Inflammatory macrophage (primary cell): ENCODE results near the gene TLR8.

ENCODE experiments used
- DNase-seq, 2 donors: peaks; one replicate each; pipeline ENCODE4 v3.0.0-alpha.2; 2020 to 2022
- total RNA-seq, 18 experiments: gene quantifications; one replicate each; lab custom pipeline; 2026; ENCODE audit warnings: mixed read lengths in 6 of 18, inconsistent platforms in 2 of 18; lab: John Stamatoyannopoulos, UW

TLR8 gene
- total RNA-seq, result 53.9 to 287 (median 126) reads per million in 18 experiments

GRCh38 chrX:12906046-12906761 lies at the start of gene TLR8:
TLR8 (plus strand) TSS chrX:12906620; CDS start chrX:12906707, 87 bp downstream.
- DNase-seq, result peak; percentile 57 to 77

GRCh38 chrX:12865359-12865758 lies 41.1 kb upstream of the TLR8 start:
- DNase-seq, result peak; percentile 34 to 42

- peak; percentile 5 to 43 for DNase-seq
These were observed 39.7 kb upstream of the TLR8 start, which contains the start of gene TLR7 for GRCh38 chrX:12866451-12867377. TLR7 (plus strand) TSS chrX:12867072; CDS start chrX:12867579, 507 bp downstream.

GRCh38 chrX:12867685-12868084 lies 38.7 kb upstream of the TLR8 start:
- DNase-seq, result peak; percentile 19 to 31

GRCh38 chrX:12868747-12869146 lies 37.7 kb upstream of the TLR8 start:
- DNase-seq, result no peak

DNA sequence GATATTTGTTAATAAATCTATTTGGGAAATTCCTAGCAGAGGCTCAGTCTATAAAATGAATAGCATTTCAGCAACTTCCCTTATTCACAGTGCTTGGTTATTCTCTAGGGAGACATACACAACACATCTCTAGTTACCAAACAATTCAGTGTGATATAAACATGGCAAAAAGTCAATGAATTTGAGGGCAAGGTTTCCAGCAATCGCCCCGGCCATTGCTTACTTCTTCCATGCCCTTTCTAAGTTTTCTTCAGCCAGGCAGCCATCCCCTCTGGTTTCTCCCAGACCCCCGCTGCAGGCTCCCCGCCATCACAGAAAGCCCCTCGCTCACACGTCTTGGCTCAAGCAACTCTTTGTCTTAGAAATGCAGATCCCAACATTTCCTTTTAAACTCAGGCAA lies 35.2 kb upstream of the TLR8 start:
- DNase-seq, result peak in 1 of 2 donors; percentile 2

- no peak for DNase-seq
These were observed 33.7 kb upstream of the TLR8 start for GRCh38 chrX:12872741-12873140.

DNA sequence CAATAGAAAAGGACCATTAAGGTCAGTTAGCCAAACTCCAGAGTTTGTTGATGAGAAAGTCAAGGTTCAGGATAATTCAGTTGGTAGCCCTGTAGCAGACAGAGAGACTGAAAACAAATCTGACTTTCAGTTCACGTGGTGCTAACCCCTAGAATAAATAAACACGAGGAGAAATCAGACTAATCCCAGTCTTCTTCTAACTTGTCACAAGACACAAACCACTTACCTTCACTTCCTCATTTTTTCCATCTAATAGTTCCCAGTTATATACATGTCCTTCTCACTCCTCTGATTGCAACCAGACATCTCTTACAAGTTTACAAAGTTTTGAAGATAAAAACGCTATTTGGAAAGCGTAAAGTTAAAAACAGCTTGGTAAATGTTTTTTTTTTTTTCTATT lies 31.8 kb upstream of the TLR8 start:
- DNase-seq, result peak; percentile 20 to 48

DNA sequence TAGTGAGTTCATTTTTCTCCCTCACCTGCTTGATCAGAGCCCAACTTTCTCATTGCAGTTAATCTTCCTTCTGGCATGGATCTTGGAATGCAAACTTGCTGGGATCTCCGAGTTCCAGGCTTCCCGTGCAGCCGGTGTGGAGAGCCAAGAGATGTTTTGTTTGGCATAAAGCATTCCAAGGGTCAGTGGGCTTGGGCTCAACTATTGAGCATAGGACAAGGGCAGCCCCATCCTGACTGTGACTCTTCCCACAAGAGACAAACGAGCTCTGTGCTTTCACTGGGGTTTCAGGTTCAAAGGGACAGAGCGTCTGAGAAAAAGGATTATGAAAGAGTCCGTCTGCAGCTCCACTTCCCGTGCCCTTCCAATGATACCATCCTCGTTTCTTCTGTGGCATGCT lies 29.0 kb upstream of the TLR8 start:
- peak in 1 of 2 donors; percentile 3 for DNase-seq

DNA sequence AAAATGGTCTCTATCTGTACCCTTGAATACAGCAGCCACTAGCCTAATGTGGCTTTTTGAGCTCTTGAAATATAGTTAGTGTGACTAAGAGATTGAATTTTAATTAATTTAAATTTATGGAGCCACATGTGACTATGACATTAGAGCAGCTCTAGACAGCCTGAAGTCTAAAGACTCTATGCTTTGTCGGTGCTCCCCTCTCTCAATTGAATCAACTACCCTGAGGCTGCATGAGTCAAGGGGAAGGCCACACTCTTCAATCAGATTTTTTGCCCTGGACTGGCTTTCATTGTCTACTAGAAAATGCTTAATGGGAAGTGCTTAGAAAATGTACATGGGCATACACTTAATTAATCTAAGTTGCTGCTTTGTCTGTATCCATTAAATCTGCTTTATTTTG lies 27.9 kb upstream of the TLR8 start:
- no peak for DNase-seq

DNA sequence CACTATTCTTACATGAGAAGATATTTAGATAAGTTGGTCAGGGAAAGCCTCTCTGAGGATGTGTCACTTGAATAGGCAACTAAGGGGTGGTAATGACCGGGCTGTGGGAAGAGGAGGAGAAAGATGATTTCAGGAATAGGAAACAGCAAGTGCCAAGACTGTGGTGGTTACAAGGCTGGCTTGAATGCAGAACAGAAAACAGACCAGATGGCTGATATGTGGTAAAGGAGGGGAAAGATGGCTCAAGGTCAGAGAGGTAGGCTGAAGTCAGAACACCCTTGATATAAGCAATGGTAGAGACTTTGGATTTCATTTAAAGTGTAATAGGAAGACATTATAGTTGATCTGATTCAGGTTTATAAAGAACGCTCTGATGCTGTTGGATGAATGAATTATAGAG lies 24.5 kb upstream of the TLR8 start:
- DNase-seq, result peak in 1 of 2 donors; percentile 2

DNA sequence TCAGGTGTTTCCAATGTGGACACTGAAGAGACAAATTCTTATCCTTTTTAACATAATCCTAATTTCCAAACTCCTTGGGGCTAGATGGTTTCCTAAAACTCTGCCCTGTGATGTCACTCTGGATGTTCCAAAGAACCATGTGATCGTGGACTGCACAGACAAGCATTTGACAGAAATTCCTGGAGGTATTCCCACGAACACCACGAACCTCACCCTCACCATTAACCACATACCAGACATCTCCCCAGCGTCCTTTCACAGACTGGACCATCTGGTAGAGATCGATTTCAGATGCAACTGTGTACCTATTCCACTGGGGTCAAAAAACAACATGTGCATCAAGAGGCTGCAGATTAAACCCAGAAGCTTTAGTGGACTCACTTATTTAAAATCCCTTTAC lies 20.9 kb upstream of the TLR8 start:
- DNase-seq, result no peak

DNA sequence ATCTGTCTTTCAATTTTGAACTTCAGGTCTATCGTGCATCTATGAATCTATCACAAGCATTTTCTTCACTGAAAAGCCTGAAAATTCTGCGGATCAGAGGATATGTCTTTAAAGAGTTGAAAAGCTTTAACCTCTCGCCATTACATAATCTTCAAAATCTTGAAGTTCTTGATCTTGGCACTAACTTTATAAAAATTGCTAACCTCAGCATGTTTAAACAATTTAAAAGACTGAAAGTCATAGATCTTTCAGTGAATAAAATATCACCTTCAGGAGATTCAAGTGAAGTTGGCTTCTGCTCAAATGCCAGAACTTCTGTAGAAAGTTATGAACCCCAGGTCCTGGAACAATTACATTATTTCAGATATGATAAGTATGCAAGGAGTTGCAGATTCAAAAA lies 19.9 kb upstream of the TLR8 start:
- DNase-seq, result no peak

DNA sequence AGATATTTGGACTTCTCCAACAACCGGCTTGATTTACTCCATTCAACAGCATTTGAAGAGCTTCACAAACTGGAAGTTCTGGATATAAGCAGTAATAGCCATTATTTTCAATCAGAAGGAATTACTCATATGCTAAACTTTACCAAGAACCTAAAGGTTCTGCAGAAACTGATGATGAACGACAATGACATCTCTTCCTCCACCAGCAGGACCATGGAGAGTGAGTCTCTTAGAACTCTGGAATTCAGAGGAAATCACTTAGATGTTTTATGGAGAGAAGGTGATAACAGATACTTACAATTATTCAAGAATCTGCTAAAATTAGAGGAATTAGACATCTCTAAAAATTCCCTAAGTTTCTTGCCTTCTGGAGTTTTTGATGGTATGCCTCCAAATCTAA lies 19.3 kb upstream of the TLR8 start:
- no peak for DNase-seq

- DNase-seq, result no peak
These were observed 18.7 kb upstream of the TLR8 start for GRCh38 chrX:12887767-12888166.

GRCh38 chrX:12890467-12890866 lies 16.0 kb upstream of the TLR8 start:
- peak; percentile 45 to 76 for DNase-seq

- peak; percentile 34 to 55 for DNase-seq
These were observed 15.2 kb upstream of the TLR8 start for GRCh38 chrX:12891171-12891570.

DNA sequence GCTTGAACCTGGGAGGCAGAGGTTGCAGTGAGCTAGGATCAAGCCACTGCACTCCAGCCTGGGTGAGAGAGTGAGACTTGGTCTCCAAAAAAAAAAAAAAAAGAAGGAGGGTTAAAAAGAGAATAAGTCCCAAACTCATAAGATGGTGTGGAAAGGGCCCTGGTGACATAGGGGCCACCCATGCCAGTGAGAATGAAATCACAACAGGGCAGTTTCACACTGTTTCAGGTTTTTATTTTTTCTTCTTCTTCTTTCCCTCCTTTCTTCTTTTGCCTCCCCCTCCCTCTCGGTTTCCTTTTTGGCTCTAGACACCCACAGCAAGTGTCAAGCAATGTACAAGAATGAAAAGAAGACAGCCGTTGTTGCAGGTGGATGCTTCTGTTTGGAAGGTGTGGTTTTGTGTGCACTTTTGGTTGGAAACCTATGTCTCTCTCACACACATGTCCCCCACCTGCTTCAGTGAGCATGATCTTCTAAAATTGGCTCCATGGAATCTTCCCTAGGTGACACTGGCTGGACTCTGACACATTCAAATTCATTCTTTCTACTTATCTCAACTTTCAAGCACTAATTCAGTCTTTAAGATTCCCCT lies 14.4 kb upstream of the TLR8 start:
- no peak for DNase-seq

DNA sequence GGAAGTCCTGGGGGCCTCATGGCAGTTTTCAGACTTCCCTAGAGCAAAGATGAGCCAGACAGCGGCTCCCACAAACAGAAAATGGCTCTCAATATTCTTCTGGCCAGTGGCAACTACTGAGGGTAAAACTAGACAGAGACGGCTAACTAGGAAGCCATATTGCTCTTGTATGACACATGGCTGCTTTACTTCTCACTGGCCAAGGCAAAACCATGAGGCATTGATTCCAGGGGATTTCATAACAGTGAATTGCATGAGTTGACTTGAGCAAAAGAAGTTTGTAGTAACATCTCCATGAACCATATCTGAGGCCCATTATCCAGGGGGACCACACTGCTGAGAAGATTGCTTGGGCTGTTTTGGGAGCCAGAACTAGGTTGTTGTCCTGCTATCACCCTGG lies 13.7 kb upstream of the TLR8 start:
- DNase-seq, result peak; percentile 44 to 60

DNA sequence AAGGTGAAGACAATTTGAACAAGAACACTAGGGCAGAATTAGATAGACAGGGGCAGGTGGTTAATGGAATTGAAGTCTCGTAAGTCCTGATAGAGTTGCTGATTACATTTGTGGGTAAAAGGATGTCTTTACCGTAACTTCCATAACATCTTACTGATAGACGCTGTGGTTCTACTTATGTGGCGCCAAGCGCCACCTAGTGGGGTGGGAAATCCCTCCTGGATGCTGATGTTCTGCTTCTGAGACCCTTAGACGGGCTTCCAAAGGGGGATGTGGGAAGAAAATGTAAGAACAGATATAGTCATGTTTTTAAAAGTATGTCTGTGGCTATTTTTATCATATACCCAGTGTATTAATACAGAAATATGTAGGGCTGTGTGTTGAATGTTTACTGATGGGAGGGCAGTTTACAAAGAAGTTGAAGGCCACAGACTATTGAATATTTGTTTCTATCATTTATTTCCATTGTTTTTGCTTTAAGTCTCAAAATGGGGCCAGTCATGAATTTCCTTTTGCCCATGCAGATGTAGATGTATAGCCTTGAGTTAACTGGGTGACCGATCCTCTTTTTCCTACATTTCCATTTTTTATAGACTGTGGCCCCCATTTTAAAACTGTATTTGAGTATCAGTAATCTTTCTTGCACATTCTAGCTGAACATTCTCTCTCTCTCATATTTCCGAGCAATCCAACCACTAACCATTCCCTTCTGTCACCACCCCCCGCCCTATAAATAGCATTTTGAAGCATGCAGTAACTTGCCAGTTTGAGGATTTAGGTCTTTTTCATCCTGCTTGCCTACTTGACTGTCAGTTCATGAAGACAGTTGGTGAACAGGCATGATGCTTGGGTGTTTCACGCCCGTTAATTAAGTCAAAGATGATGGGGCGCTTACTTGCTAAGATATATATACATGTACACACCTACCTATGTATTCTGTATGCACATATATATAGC lies 12.1 kb upstream of the TLR8 start:
- peak; percentile 40 to 49 for DNase-seq

- DNase-seq, result peak in 1 of 2 donors; percentile 9
These were observed 10.6 kb upstream of the TLR8 start for GRCh38 chrX:12895866-12896265.

- peak; percentile 60 to 76 for DNase-seq
These were observed 9.5 kb upstream of the TLR8 start for GRCh38 chrX:12896935-12897334.
